Epithelial cell of proximal tubule (primary cell): Measurements from ENCODE around the gene SPP1. TPM values are rescaled to one million over a fixed set of nuclear protein-coding genes. Genes with fewer than 3 reads are reported as not detected.
A peak's percentile ranks its signal among the peaks of the same experiment; 100 is the strongest.

ENCODE experiments used
- DNase-seq: peaks from one replicate; pipeline ENCODE4 v3.0.0-alpha.2; 2011; ENCODE audit warnings: low read depth
- H3K4me3 ChIP-seq: 2 replicates; pipeline ENCODE4 v1.5.1; 2011; ENCODE audit warnings: low read depth, mild to moderate bottlenecking, low read length
- CTCF ChIP-seq: conservative IDR thresholded peaks from 2 replicates; pipeline ENCODE4 v1.5.1; 2012; ENCODE audit warnings: low read depth, mild to moderate bottlenecking, low read length
- total RNA-seq: library from RNA; depleted of rRNA; stranded (reverse); fragments of >200 nt; gene quantifications from 2 replicates; pipeline ENCODE4 v1.2.3, GENCODE V29; 2015

Gene SPP1
- total RNA-seq, 1 donor from 2014 or later: 694 TPM

GRCh38 chr4:88005076-88005475, 29.6 kb downstream of the SPP1 start:
- no peak for TF ChIP-seq CTCF
- no peak for DNase-seq
- H3K4me3 ChIP-seq: no peak overlapping the region

- DNase-seq: no peak
- H3K4me3 ChIP-seq: no peak overlapping the region
- no peak for TF ChIP-seq CTCF
These were observed 30.4 kb downstream of the SPP1 start for GRCh38 chr4:88005946-88006345.

- peak overlapping the region; percentile 84 for H3K4me3 ChIP-seq
- TF ChIP-seq CTCF: no peak
- DNase-seq: no peak
These were observed 31.4 kb downstream of the SPP1 start for GRCh38 chr4:88006956-88007303.

- H3K4me3 ChIP-seq: peak within 1 kb of the TSS; percentile 84
- DNase-seq: no peak
- no peak for TF ChIP-seq CTCF
These were observed 32.0 kb downstream of the SPP1 start, which contains the start of gene PKD2 for GRCh38 chr4:88007304-88008121. PKD2 (plus strand) TSS chr4:88007635; CDS start chr4:88007734, 99 bp downstream.

GRCh38 chr4:88008122-88008742, 32.7 kb downstream of the SPP1 start:
- H3K4me3 ChIP-seq: peak overlapping the region; percentile 84
- TF ChIP-seq CTCF: no peak
- DNase-seq: no peak

GRCh38 chr4:88008743-88009171, 33.2 kb downstream of the SPP1 start:
- no peak for TF ChIP-seq CTCF
- DNase-seq: no peak
- H3K4me3 ChIP-seq: peak overlapping the region; percentile 84
